ENCODE measurements around the gene OR6C70.
"Not testable (repeated sequence)": the region's sequence is repeated elsewhere in the genome, so short reads cannot be mapped to it uniquely, and the experiment has no call there.

The OR6C70 gene

DNA sequence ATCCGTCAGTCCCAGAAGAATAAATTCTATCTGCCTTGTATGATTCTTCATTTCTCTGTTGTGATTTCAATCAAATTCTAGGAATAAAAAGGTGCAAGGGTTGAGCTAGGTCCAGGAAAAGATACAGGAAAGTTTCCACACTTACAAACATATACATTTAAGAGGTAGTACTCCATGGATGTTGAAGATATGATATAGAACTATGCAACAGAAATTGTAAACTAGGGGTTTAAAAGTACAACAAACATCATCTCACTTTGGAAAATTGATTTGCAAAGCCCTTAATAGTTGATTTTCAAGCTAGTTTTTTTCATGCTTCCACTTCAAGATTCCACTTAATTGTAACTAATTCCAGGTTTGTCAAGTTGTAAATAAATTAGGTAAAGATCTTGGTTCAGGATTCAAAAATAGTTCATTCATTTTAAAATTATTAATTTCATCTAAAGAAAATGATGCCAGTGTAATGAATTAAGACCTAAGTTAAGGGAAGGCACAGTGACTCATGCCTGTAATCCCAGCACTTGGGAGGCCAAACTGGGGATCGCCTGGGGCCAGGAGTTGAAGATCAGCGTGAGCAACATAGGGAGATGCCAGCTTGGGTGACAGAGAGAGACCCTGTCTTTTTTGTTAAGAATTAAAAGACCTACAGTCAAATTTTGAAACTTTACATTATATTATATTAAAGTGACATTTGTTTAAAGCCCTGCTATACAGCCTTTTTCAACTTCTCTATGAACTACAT, at the start of gene OR6C70:
TSS of gene OR6C70 (minus strand) at position 51 of the 742 bp plus-strand sequence. CDS start at position 51, 0 bp downstream.
- no peak for DNase-seq

DNA sequence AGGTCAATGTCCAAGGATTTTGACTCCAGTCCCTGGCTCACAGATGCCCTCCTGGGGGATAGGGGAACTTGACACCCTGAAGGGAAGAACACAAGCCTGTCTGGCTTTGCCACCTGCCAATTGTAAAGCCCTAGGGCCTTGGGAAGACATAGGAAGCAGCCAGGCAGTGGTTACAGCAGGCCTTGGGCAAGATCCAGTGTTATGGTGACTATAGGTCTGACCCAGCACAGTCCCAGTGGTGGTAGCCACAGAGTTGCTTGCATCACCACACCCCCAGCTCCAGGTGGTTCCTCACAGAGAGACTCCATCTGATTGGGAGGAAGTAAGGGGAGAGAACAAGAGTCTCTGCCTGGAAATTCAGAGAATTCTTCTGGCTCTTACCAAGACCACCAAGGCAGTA, 46.5 kb upstream of the OR6C70 start:
- no peak for DNase-seq

DNA sequence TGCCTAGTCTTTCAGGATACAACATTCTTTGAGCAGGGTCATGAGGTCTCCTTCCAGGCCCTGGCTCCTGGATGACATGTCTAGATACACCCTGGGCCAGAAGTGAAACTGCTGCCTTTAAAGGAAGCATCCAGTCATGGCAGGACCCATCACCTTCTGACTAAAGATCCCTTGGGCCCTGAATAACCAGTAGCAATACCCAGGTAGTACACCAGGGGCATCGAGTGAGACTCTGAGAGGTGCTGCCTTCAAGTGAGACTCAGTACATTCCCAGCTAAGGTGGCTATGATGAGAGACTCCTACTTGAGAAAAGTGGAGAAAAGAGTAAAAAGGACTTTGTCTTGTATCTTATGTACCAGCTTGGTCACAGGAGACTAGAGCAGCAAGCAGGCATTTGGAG, 45.8 kb upstream of the OR6C70 start:
- DNase-seq: no peak

DNA sequence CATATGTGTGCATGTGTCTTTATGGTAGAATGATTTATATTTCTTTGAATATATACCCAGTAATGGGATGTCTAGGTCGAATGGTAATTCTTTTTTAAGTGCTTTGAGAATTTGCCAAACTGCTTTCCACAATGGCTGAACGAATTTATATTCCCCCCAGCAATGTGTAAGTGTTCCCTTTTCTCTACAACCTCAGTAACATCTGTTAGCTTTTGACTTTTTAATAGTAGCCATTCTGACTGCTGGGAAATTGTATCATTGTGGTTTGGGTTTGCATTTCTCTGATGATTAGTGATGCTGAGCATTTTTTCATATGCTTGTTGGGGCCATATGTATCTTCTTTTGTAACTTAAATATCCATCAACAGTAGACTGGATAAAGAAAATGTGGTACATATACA, 31.7 kb upstream of the OR6C70 start:
- no peak for DNase-seq

DNA sequence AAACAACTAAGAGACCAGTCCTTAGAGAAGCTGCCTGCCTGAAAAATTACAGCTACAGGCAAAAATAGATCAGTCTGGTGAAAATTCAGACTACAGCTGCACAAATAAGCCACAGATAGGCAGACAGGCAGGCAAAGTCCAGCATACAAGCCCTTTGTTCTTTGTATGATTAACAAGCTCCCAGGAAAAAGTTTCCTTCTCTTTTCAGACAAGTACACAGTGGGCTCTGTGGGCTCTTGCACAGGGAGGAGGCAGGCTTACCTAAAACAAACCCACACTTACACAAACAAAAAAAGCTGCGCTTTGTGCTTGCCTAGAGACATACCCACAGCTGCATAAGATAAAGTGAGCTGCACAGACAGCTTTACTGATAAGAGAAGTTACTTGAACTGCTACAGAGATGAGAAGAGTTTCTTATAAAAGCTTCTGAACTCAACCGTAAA, 29.9 kb upstream of the OR6C70 start:
- no peak for DNase-seq

DNA sequence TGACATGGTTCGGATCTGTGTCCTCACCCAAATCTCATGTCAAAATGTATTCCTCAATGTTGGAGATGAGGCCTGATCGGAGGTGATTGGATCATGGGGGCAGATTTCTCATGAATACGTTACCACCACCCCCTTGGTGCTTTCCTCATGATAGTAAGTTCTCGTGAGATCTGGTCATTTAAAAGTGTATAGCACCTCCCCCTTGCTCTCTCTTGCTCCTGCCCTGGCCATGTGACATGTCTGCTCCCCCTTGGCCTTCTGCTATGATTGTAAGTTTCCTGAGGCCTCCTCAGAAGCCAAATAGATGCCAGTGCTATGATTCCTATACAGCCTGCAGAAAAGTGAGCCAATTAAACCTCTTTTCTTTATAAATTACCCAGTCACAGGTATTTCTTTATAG, 29.3 kb upstream of the OR6C70 start:
- no peak for DNase-seq

DNA sequence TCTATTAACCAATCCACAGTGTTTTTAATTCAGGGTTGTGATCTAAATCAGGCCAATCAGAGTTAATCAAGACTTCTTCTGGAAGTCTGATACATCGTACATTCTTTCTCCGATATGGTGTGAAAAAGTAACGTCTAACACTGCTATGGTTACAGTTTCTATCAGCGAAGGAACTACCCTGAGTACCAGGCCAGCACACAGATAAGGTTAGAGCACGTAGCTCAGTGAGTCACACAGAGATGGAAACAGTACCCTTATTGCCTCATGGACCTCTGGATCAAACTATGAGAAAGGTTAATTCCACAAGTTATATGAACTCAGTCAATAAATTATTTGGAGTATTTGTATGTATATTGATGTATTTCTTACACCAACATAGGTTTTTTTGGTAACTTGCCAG, 25.6 kb upstream of the OR6C70 start:
- DNase-seq: no peak

DNA sequence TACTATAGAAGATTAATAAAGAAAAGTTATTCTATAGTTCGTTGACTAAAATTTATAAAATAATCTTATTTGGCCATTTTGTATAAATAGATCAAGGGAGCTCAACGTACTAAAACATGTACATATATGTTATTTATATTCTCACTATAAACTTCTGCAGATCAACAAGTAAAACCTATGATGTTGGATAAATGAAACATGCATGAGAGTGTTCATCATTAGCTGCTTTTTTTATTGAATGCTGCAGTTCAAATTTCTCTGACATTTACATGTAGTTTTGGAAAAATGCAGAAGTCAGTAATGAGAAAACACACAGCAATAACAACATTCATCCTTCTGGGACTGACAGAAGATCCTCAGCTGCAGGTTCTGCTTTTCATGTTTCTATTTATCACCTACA, 22.1 kb upstream of the OR6C70 start, which contains the start of gene OR6C68:
TSS of gene OR6C68 (plus strand) at position 301 of the 400 bp plus-strand sequence. CDS start at position 301, 0 bp downstream.
- DNase-seq: no peak

DNA sequence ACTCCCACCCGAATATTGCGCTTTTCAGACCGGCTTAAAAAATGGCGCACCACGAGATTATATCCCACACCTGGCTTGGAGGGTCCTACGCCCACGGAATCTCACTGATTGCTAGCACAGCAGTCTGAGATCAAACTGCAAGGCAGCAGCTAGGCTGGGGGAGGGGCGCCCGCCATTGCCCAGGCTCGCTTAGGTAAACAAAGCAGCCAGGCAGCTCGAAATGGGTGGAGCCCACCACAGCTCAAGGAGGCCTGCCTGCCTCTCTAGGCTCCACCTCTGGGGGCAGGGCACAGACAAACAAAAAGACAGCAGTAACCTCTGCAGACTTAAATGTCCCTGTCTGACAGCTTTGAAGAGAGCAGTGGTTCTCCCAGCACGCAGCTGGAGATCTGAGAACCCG, 14.3 kb upstream of the OR6C70 start:
- DNase-seq: not testable (repeated sequence)

DNA sequence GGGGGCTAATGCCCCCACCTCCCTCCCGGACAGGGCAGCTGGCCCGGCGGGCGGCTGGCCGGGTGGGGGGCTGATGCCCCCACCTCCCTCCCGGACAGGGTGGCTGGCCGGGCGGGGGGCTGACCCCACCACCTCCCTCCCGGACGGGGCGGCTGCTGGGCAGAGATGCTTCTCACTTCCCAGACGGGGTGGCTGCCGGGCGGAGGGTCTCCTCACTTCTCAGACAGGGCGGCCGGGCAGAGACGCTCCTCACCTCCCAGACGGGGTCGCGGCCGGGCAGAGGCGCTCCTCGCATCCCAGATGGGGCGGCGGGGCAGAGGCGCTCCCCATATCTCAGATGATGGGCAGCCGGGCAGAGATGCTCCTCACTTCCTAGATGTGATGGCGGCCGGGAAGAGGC, 9.2 kb upstream of the OR6C70 start:
- DNase-seq: not testable (repeated sequence)

DNA sequence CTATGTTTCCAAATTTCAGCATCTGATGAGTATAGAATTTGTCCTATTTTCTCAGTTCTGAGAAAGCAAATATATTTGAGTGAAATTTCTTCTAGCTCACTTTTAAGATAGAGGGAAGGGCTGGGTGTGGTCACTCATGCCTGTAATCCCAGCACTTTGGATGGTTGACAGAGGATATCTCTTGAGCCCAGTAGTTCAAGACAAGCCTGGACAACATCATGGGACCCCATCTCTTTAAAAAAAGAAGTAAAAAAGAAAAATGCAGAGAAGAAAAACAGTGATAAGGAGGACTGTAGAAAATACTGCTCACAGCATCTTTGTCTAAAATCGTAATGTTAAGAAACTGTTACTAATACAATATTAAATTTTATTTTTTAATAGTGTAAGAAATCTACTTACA, 2.3 kb upstream of the OR6C70 start:
- no peak for DNase-seq

DNA sequence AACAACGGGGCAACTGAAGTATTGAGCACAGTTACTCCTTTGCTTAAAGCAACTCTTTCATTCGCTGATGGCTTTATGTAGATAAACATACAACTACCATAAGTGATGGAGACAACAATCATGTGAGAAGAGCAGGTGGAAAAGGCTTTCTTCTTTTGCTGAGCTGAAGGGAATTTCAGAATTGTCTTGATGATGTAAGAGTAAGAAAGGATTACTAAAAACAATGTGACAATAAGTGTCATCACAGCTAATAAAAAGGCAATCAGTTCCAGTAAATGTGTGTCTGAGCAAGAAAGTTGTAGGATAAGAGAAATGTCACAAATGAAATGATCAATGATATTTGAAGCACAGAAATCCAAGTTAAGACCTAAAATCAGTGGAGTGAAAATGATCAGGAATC, 647 bp downstream of the OR6C70 start:
- no peak for DNase-seq

DNA sequence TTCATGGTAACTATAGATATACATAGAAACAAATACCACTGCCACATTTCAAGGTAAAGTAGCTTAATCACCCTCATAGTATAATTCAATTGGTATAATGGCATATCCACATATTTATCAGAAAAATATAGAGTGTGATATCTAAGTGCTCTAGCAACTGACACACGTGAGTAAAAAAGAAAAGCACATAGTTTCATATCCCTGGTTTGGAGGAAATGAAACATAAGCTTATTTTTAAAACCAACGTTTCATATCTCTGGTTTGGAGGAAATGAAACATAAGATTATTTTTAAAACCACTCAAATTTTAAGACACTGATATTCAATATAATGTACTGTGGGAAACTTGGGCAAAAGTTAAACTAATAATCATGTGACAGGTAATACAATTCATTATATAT, 2.1 kb downstream of the OR6C70 start:
- no peak for DNase-seq

DNA sequence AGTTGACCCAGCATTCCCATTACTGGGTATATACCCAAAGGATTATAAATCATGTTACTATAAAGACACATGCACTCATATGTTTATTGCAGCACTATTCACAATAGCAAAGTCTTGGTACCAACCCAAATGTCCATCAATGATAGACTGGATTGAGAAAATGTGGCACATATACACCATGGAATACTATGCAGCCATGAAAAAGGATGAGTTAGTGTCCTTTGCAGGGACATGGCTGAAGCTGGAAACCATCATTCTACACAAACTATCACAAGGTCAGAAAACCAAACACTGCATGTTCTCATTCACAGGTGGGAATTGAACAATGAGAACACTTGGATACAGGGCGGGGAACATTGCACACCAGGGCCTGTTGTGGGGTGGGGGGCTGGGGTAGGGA, 5.0 kb downstream of the OR6C70 start:
- DNase-seq: not testable (repeated sequence)

DNA sequence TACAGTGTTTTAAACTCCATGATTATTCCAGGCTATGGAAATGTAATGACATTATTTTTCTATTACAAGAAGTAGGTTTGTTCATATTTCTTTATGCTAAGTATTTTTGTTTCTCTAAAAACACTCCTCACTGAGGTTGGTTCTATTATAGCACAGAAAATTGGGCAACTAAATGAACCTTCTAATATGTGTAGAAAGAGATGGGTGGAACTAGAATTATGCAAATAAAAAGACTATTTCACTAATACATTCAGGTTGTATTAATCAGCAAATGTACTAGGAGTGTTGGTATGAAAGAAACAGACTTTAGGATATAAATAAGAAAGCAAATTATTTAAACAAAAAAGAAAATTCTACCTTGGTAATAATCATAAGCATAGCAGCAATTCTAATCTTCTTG, 21.1 kb downstream of the OR6C70 start:
- no peak for DNase-seq

DNA sequence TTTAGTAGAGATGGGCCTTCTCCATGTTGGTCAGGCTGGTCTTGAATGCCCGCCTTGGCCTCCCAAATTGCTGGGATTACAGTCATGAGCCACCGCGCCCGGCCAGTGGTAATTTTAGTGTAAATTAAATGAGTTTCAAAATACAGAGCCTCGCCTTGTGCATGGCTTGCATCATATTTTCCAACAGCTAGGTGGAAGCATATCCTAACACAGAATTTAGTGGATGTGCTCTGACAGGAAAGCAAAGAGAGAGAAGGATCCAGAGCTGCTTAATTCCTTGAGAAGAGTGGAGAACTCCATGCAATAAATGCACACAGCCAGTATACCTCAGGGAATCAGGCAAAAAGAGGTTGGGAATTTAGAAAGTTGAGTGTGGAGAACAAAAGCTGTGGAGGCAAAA, 23.6 kb downstream of the OR6C70 start:
- DNase-seq: no peak

DNA sequence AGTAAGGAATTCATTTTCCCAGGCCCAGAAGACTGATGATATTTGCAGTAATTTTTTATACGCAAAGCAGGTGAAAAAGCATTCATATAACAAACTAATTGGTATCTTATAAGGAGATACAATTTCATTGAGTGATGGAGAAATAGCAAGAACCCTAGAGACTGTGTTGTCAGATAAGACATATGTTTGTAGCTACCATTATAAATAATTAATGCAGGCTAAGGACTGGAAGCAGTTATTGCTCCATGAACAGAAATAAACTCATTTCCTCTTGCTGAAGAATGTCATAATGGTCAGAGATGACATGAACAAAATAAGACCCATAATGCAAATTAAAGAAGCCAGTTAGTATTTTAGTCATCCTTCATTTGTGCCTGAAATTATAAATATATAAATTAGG, 24.6 kb downstream of the OR6C70 start:
- DNase-seq: no peak

DNA sequence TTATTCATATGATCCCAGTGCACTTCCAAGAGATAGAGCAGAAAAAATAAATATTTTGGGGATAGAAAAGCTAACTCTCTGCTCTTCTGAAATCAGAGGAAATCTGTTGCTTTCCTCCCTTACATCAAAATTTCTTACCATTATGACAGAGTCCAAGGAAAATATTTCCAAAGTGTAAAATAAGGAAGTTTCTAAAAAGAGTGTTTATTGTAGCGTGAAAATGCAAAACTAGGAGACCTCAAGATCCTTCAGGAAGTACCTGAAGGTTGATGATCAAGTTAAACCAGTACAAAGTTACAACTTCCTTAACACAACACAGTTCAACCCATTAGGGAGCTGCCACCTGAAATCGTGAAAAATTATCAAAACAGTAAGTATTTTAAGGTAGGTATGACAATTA, 26.2 kb downstream of the OR6C70 start, which contains the start of gene OR6C2:
TSS of gene OR6C2 (plus strand) at position 301 of the 400 bp plus-strand sequence. CDS start 8,138 bp downstream, outside the sequence.
- no peak for DNase-seq

DNA sequence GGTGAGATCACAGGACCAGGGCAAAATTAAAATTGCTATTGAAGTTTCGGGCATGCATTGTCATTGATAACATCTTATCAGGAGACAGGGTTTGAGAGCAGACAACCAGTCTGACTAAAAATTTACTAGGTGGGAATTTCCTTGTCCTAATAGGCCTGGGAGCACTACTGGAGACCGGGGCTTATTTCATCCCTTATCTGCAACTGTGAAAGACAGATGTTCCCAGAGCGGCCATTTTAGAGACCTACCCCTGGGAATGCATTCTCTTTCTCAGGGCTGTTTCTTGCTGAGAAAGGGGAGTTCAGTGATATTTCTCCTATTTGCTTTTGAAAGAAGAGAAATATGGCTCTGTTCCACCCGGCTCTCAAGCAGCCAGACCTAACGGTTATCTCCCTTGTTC, 28.7 kb downstream of the OR6C70 start:
- not testable (repeated sequence) for DNase-seq

DNA sequence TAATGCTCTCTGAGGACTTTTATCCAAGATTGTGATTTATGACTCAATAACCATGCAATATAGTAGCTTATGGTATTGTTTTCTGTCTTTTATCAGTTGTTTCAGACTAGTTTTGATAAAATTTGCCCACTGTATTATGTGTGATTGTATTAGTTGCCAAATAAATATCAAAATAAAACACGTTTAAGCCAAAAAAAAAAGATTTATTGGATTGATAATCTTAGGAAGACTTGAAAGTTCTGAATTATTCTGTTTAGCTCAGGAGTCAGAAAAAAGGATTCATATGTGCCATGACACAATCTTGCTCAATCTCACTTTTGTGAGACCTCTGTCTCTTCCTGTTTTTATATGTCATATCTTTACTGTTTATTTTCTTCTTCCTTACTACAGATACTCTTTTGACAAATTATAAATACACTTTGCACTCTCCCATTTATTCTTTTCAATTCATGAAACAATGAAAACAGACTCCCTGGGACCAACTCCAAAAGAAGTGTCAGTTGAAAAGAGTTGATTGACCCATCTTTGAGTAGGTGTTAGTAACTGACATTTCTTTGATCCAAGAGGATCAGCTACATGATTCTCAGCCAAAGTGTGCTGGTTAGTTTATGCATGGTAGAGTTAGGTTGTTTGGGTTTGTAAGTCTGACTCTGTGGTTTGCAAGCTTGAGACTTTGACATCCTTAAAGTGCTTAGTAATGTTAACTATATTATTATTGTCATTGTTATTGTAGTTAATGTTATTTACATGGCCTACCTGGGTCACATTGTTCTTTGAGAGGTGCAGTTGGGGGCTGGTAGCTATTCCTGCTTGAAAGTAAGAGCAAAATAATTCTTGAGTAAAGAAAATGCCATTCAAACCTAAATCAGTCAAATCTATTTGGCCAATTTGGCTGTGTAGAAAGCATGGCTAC, 41.4 kb downstream of the OR6C70 start:
- no peak for DNase-seq

DNA sequence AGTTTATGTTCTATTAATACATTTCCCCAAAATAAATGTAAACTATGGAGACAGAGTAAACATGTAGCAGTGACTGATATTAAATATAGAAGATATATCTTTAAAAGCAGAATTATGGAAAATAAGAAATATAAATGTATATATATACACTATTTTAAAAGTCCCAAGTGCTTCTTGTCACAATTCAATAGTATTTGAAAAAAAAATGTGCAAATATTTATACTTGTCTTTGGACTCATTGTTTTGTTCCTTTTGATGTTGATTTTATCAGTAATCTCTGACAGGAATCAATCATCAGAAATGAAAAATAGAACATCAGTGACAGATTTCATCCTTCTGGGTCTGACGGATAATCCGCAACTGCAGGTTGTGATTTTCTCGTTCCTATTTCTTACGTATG, 44.0 kb downstream of the OR6C70 start, which contains the start of gene OR6C76:
TSS of gene OR6C76 (plus strand) at position 301 of the 400 bp plus-strand sequence. CDS start at position 301, 0 bp downstream.
- DNase-seq: no peak

DNA sequence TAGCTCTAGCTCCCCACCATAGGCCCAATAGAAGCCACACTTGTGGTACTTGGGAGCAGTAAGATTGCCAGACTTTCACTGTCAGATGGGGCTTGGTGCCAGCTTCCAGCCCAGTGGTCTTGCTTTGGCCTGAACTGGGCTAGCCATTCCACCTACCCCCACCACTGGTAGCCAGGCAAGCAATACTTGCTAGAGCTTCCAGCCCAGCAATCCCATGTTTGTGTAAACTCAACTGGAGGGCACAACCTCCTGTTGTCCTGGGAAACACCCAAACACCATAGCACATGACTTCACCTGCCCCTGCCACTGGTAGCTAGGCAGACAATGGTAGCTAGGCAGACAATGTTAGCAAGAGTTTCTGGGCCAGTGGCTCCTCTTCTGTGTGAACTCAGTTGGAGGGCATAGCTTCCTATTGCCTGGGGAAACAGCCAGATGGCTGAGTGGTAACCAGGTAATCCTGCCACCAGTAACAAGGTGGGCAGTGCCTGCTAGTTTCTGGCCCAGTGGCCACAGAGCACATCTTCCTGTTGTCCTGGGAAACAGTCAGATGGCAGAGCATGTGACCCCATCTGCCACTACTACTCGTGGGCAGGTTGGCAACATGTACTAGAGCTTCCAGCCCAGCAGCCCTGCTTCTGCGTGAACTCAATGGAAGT, 49.5 kb downstream of the OR6C70 start:
- no peak for DNase-seq

Data from stimulated activated CD4-positive, alpha-beta T cell treated with anti-CD3 and anti-CD28 coated beads, Interleukin-4, amount 100 ng/mL, for 24 hours (primary cell).